ENCODE measurements around the gene P3H3. TPM values are rescaled to one million over a fixed set of nuclear protein-coding genes. Genes with fewer than 3 reads are reported as not detected.

Gene P3H3
- total RNA-seq, 3 donors from 2014 or later, result 1.6 to 24.2 (median 5.2) TPM

- no peaks in the 10 kb centered on the region for H3K36me3 ChIP-seq (ENCODE audit: low read depth)
- intact Hi-C loops (cut with DNase I, micrococcal nuclease), result no loop called here
Observed at GRCh38 chr12:6839482-6840201, 11.4 kb downstream of the P3H3 start.

GRCh38 chr12:6840330-6840729 lies 12.1 kb downstream of the P3H3 start:
- ATAC-seq (no peak), DNase-seq (no peak)
- no peak for TF ChIP-seq CTCF (IDR thresholded peaks at IDR 0.05)
- no peaks in the 10 kb centered on the region for H3K9me3 ChIP-seq
- no peaks in the 10 kb centered on the region for H3K36me3 ChIP-seq (ENCODE audit: low read depth)
- no peak overlapping the region for H3K4me3 ChIP-seq
- H3K4me1 ChIP-seq (ENCODE audit: low read depth), result no peaks in the 10 kb centered on the region
- intact Hi-C loops (cut with DNase I, micrococcal nuclease), result no loop called here

More at GRCh38 chr12:6839482-6840201, 11.4 kb downstream of the P3H3 start:
- TF ChIP-seq CTCF (IDR thresholded peaks at IDR 0.05), result no peak
- DNase-seq (peak; percentile 34 to 75 (median 52)), ATAC-seq (peak; percentile 56)
- Histone ChIP-seq H3K4me3 (no peak overlapping the region), H3K9me3 (no peaks in the 10 kb centered on the region), H3K4me1 (ENCODE audit: low read depth) (no peaks in the 10 kb centered on the region)

GRCh38 chr12:6840761-6841515 lies 12.7 kb downstream of the P3H3 start, which contains the start of gene GNB3:
Gene GNB3, plus strand, starts transcription at chr12:6840925. Its CDS starts 363 bp downstream, at chr12:6841288.
- ATAC-seq, result no peak
- DNase-seq, result peak in 1 of 3 donors; percentile 40
- no peak for TF ChIP-seq CTCF (IDR thresholded peaks at IDR 0.05)
- Histone ChIP-seq H3K4me1 (ENCODE audit: low read depth) (no peaks in the 10 kb centered on the region), H3K36me3 (ENCODE audit: low read depth) (no peaks in the 10 kb centered on the region), H3K4me3 (no peak within 1 kb of the TSS), H3K9me3 (no peaks in the 10 kb centered on the region)
- intact Hi-C loops (cut with DNase I, micrococcal nuclease), result no loop called here

GRCh38 chr12:6842075-6842474 lies 13.9 kb downstream of the P3H3 start:
- intact Hi-C loops (cut with DNase I, micrococcal nuclease), result no loop called here
- H3K36me3 ChIP-seq (ENCODE audit: low read depth), result no peaks in the 10 kb centered on the region
- DNase-seq, result no peak

More at GRCh38 chr12:6842075-6842474, 13.9 kb downstream of the P3H3 start:
- ATAC-seq, result no peak
- no peaks in the 10 kb centered on the region for H3K9me3 ChIP-seq
- H3K4me3 ChIP-seq, result no peak overlapping the region
- no peak for TF ChIP-seq CTCF (IDR thresholded peaks at IDR 0.05)
- no peaks in the 10 kb centered on the region for H3K4me1 ChIP-seq (ENCODE audit: low read depth)

Data from mucosa of descending colon (tissue), 3 donors.